C4-2B (cell line): ENCODE results near the gene TMEM150B.

Source experiments
- H3K27ac ChIP-seq: fragments of 450-650 bp; 2 replicates; pipeline ENCODE4 v1.5.1; 2017
- CTCF ChIP-seq: fragments of 450-650 bp; conservative IDR thresholded peaks from 2 replicates; pipeline ENCODE4 v1.5.1; 2017; ENCODE audit warnings: mild to moderate bottlenecking
- ZFX ChIP-seq: fragments of 450-650 bp; IDR thresholded peaks from 2 replicates; pipeline ENCODE4 v1.6.1; 2017

The TMEM150B gene

GRCh38 chr19:55346725-55347441, 21.7 kb upstream of the TMEM150B start:
- no peak overlapping the region for H3K27ac ChIP-seq
- TF ChIP-seq CTCF (no peak), ZFX (no peak)

GRCh38 chr19:55345818-55346724, 20.9 kb upstream of the TMEM150B start:
- TF ChIP-seq CTCF, result no peak
- TF ChIP-seq ZFX, result no peak
- no peak overlapping the region for H3K27ac ChIP-seq

DNA sequence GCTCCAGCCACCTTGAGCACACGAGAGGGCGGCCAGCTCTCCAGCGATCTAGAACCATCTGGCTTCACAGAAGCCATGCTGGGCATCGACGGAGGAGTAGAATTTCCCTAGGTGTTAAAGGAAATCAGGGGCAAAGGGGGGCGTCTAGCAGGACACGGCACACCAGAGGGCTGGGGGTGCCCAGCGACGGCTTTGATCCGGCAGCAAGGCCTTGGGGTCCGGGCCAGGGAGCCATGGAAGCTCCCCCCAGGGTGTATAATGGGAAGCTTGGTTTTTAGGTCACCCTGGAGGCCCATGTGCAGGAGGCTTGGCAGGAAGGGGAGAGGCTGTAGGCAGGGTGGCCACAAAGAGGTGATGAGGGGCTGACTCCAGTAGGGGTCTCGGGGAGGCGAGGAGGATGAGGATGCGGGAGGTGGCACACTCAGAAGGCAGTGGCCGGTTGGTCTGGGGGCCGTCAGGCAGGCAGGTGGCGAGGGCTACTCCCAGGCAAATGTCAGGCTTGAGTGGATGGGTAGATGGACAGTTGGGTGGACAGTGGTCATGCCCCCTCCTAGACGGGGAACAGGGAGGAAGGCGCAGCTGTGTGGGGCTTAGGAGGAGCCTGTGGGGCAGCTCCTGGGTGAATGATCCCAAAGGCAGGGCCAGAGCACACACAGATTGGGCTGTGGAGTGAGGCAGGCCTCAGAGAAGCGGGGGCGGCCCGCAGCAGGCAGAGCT, 20.1 kb upstream of the TMEM150B start:
- H3K27ac ChIP-seq, result no peak overlapping the region
- TF ChIP-seq ZFX, result no peak
- TF ChIP-seq CTCF, result no peak

- H3K27ac ChIP-seq, result no peak overlapping the region
- TF ChIP-seq CTCF, result no peak
- TF ChIP-seq ZFX, result no peak
Observed at GRCh38 chr19:55344444-55344843, 19.3 kb upstream of the TMEM150B start.

- no peak for TF ChIP-seq ZFX
- no peak for TF ChIP-seq CTCF
- peak overlapping the region; percentile 88; the same call in 1 of the 2 replicates for H3K27ac ChIP-seq
Observed at GRCh38 chr19:55341595-55342531, 16.7 kb upstream of the TMEM150B start.

GRCh38 chr19:55341171-55341588, 16.0 kb upstream of the TMEM150B start:
- no peak for TF ChIP-seq CTCF
- TF ChIP-seq ZFX, result no peak
- peak overlapping the region; percentile 88 for H3K27ac ChIP-seq
